ENCODE results near the gene GRM4.

The GRM4 gene

DNA sequence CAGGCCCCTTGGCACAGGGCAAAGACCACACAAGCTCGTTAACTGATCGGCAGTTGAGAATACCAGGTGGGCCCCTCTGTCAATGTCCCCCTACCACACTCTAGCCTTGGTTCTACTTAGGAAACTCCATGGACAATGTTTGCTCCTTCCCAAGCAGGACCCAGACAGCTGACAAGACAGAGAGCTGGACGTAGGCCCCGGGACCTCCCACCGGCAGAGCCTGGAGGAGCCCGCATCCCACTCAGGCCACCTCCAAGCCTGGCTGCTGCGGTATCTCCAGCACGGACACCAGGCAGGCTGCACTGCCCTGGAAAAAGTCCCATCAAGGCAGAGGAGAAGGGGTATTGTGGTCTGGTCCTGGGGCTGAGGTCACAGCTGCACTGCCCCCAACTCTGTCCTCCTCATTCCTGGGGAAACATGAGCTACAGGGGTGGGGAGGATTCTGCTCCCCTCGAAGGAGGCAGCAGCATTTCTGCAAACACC is 6.2 kb upstream of the GRM4 start:
- DNase-seq (ENCODE audit: low spot score), result no peak
- POLR2A ChIA-PET (ENCODE audit: low non-redundant PET), result no interaction called here
- TF ChIP-seq, protein P1, sequence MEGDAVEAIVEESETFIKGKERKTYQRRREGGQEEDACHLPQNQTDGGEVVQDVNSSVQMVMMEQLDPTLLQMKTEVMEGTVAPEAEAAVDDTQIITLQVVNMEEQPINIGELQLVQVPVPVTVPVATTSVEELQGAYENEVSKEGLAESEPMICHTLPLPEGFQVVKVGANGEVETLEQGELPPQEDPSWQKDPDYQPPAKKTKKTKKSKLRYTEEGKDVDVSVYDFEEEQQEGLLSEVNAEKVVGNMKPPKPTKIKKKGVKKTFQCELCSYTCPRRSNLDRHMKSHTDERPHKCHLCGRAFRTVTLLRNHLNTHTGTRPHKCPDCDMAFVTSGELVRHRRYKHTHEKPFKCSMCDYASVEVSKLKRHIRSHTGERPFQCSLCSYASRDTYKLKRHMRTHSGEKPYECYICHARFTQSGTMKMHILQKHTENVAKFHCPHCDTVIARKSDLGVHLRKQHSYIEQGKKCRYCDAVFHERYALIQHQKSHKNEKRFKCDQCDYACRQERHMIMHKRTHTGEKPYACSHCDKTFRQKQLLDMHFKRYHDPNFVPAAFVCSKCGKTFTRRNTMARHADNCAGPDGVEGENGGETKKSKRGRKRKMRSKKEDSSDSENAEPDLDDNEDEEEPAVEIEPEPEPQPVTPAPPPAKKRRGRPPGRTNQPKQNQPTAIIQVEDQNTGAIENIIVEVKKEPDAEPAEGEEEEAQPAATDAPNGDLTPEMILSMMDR (conservative IDR thresholded peaks at IDR 0.05; ENCODE audit: low read depth), result no peak
- H3K27ac ChIP-seq, result no peak overlapping the region
- CTCF ChIA-PET, result no interaction called here

DNA sequence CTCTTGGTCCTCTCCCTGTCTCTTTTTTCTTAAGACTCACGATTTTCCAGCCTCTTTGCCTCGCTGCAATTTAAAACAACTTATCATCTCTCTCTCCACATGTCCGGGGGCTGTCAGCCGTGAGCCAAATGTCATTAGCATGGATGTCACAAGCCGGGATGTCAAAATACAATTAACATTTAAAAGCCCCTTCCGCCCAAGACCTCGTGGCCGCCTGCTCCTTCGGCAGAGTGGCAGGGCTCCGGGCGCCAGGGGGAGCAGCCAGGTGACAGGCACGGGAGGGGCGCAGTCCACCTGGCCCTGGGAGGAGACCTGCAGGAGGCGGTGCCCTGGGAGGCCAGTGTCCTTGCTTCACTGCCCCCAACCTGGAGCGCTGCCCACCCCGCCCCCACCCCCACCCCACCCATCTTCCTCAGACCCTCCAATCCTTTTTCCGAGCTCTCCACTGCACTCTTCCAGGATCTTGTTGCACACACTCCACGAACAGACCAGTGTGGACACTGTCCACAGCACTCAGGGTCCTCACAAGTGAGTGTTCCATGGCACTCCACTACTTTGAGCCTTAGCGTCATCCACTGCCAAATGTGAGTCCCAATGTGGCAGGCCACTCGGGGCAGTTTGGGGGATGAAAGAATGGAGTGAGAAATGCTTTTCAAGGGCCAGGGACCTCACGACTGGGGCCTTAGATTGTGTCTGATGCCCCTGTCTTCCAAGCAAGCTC is 5.6 kb upstream of the GRM4 start:
- TF ChIP-seq, protein P1 (conservative IDR thresholded peaks at IDR 0.05; ENCODE audit: low read depth), result no peak
- no peak overlapping the region for H3K27ac ChIP-seq
- CTCF ChIA-PET, result interaction anchor here (0.6 kb wide), 1 partner anchor 96 kb away, joined by 3 read pairs; no protein-coding TSS in a partner anchor
- POLR2A ChIA-PET (ENCODE audit: low non-redundant PET), result no interaction called here
- no peak for DNase-seq (ENCODE audit: low spot score)

DNA sequence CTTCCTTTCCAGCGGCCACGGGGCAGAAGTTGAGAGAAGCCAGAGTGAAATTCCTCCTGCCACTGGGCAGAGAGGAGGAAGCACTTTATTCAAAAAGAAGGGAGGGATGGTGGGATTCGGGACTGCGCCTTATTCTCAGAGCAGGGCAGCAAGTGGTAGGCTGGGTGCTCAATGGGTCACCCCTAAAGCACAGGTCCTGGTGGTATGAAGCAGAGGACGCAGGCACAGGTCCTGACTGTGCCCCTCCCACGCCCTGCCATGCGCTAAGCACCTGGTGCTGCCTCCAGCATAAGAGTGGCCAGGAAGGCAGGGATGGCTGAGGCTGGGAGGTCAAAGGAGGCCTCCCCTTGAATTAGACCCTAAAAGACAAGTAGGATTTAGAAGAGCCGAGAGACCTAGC is 4.9 kb upstream of the GRM4 start:
- no peak overlapping the region for H3K27ac ChIP-seq
- DNase-seq (ENCODE audit: low spot score), result no peak
- CTCF ChIA-PET, result interaction anchor here (0.5 to 0.6 kb wide), 3 partner anchors 96 to 416 kb away, joined by 3 to 4 read pairs (median 3); no protein-coding TSS in a partner anchor
- POLR2A ChIA-PET (ENCODE audit: low non-redundant PET), result no interaction called here
- TF ChIP-seq, protein P1 (conservative IDR thresholded peaks at IDR 0.05; ENCODE audit: low read depth), result no peak

DNA sequence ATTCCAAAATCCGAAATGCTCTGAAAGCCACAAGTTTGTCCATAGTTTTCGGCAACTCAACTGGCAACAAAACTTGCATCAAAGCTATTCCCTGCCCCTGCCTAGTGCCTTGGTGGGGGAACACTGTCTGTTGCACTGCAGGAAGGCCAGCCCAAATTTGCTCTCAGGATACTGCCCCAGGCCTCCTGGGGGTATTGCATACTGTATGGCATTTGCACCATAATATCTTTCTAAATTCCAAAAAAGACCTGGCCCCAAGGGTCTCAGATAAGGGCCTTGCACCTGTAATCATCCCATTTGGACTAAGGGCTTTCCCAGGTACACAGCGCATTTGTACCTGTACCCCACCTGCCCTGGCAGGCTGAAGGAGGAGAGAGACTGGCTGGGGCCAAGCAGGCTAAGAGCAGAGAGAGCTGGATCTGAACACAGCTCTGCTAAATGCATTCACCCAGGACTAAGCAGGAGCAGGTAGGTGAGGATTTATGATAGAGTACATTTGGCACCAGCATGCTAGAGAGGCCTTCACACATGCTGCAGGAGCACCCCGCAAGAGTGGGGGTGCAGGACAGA is 4.0 kb upstream of the GRM4 start:
- TF ChIP-seq, protein P1 (conservative IDR thresholded peaks at IDR 0.05; ENCODE audit: low read depth), result no peak
- CTCF ChIA-PET, result interaction anchor here (0.6 to 1.1 kb wide), 2 partner anchors 14 to 298 kb away, joined by 3 read pairs; no protein-coding TSS in a partner anchor
- POLR2A ChIA-PET (ENCODE audit: low non-redundant PET), result interaction anchor here (0.6 kb wide), 1 partner anchor 362 kb away, joined by 4 read pairs; no protein-coding TSS in a partner anchor
- no peak for DNase-seq (ENCODE audit: low spot score)
- H3K27ac ChIP-seq, result no peak overlapping the region

DNA sequence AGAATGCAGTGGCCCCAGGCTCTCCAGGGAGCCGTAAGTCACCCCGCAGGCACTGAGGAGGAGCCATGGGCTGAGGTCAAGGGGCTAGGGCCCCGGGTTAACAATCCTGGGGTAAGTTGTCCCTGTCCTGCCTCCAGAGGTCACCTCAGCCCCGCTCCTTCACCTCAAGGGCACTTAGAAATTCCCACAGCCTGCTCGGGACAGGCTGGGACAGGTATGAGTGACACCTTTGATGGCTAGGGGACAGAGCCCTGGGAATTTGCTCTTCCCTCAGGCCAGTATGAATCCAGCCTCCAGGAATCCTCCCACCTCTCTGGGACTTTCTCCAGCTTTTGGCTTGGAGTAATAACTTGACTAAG is 3.5 kb upstream of the GRM4 start:
- ChIA-PET CTCF (interaction anchor here (0.5 to 1.1 kb wide), 3 partner anchors 14 to 298 kb away, joined by 3 read pairs; no protein-coding TSS in a partner anchor), POLR2A (ENCODE audit: low non-redundant PET) (no interaction called here)
- H3K27ac ChIP-seq, result no peak overlapping the region
- no peak for DNase-seq (ENCODE audit: low spot score)
- TF ChIP-seq, protein P1 (conservative IDR thresholded peaks at IDR 0.05; ENCODE audit: low read depth), result no peak

DNA sequence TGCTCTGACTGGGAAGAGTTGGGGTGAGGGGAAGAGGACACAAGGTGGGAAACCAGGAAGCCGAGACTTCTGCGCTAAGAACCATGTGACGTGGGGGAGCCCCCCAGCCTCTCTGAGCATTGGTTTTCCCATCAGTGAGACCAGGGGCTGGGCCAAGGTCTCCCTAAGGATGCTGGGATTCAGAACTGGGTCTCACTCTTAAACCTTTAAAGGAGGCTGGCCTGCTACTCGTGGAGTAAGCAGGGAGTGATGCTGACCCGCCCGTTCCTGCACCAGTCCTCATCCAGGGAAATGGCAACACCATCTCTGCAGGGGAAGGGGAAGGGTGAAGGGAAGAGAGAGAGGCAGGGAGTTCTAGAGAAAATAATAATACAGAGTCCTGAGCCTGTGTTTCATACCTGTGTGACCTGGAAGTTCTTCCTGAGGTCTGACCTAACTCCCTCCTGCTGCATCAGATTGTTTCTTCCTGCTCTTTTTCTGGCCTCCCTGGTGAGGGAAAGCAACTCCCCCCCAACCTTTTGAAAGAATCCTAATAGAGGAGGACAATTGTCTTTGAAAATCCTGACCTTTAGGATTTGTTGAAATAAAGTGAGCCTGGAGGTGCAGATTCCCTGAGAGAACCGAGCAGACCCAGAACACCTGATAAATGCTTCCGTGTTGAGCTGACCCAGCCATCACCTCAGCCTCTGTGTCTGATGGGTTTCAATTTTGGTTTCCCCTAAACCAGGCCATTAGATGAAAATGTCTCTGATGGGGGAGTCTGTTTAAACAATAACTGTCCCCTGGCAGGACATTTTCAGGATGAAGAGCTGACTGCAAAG is 3.0 kb upstream of the GRM4 start:
- no peak overlapping the region for H3K27ac ChIP-seq
- ChIA-PET CTCF (interaction anchor here (0.5 to 1.1 kb wide), 4 partner anchors 15 to 299 kb away, joined by 3 read pairs; no protein-coding TSS in a partner anchor), POLR2A (ENCODE audit: low non-redundant PET) (no interaction called here)
- TF ChIP-seq, protein P1 (conservative IDR thresholded peaks at IDR 0.05; ENCODE audit: low read depth), result no peak
- no peak for DNase-seq (ENCODE audit: low spot score)

Measured in RWPE1 (cell line).